ENCODE results near the gene PKN1.

DNA sequence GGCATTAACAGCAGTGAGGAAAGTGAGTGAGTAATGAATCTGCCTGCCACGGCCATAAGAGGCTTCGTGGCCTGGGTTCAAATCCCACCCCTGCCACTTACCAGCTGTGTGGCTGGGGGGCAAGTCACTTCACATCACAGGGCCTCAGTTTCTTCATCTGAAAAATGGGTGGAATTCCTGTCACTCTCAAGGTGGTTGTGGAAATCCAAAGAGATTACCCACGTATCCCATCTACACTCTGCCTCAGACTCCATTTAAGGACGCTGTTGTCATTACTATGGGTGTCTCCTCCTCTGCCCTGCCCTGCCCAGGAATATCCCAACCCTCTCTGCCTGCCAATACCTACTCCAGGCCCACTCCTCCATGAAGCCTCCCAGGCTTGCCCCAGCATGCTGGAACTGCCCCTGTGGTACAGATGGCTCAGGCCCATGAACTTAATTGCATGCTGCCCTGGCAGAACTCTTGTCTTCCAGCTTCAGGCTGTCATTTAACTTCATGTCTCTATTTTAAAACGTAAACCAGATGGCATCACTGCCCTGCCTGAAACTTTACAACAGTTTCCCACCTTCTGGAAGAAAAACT lies 59.7 kb downstream of the PKN1 start:
- TF ChIP-seq, protein P1, sequence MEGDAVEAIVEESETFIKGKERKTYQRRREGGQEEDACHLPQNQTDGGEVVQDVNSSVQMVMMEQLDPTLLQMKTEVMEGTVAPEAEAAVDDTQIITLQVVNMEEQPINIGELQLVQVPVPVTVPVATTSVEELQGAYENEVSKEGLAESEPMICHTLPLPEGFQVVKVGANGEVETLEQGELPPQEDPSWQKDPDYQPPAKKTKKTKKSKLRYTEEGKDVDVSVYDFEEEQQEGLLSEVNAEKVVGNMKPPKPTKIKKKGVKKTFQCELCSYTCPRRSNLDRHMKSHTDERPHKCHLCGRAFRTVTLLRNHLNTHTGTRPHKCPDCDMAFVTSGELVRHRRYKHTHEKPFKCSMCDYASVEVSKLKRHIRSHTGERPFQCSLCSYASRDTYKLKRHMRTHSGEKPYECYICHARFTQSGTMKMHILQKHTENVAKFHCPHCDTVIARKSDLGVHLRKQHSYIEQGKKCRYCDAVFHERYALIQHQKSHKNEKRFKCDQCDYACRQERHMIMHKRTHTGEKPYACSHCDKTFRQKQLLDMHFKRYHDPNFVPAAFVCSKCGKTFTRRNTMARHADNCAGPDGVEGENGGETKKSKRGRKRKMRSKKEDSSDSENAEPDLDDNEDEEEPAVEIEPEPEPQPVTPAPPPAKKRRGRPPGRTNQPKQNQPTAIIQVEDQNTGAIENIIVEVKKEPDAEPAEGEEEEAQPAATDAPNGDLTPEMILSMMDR (IDR thresholded peaks at IDR 0.05): no peak
- TF ChIP-seq POLR2AphosphoS5 (IDR thresholded peaks at IDR 0.05; ENCODE audit: low read depth, low read length) (no peak), TCF7L2 (IDR thresholded peaks at IDR 0.05; ENCODE audit: low read depth, low read length) (no peak), SIN3A (IDR thresholded peaks at IDR 0.05; ENCODE audit: borderline replicate concordance, insufficient read depth, low read depth, low read length) (no peak)
- TF ChIP-seq, protein P2, sequence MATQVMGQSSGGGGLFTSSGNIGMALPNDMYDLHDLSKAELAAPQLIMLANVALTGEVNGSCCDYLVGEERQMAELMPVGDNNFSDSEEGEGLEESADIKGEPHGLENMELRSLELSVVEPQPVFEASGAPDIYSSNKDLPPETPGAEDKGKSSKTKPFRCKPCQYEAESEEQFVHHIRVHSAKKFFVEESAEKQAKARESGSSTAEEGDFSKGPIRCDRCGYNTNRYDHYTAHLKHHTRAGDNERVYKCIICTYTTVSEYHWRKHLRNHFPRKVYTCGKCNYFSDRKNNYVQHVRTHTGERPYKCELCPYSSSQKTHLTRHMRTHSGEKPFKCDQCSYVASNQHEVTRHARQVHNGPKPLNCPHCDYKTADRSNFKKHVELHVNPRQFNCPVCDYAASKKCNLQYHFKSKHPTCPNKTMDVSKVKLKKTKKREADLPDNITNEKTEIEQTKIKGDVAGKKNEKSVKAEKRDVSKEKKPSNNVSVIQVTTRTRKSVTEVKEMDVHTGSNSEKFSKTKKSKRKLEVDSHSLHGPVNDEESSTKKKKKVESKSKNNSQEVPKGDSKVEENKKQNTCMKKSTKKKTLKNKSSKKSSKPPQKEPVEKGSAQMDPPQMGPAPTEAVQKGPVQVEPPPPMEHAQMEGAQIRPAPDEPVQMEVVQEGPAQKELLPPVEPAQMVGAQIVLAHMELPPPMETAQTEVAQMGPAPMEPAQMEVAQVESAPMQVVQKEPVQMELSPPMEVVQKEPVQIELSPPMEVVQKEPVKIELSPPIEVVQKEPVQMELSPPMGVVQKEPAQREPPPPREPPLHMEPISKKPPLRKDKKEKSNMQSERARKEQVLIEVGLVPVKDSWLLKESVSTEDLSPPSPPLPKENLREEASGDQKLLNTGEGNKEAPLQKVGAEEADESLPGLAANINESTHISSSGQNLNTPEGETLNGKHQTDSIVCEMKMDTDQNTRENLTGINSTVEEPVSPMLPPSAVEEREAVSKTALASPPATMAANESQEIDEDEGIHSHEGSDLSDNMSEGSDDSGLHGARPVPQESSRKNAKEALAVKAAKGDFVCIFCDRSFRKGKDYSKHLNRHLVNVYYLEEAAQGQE (IDR thresholded peaks at IDR 0.05; ENCODE audit: insufficient read depth in 1 of 2, low read depth in 2 of 2, low read length in 1 of 2): no peak
